Measurements from ENCODE around the gene GTF2H2. TPM values are rescaled to one million over a fixed set of nuclear protein-coding genes. Genes with fewer than 3 reads are reported as not detected.
"Not testable (repeated sequence)": the region's sequence is repeated elsewhere in the genome, so short reads cannot be mapped to it uniquely, and the experiment has no call there.

The GTF2H2 gene
- total RNA-seq, 2 donors from 2014 or later = 46.2 to 52.6 TPM

DNA sequence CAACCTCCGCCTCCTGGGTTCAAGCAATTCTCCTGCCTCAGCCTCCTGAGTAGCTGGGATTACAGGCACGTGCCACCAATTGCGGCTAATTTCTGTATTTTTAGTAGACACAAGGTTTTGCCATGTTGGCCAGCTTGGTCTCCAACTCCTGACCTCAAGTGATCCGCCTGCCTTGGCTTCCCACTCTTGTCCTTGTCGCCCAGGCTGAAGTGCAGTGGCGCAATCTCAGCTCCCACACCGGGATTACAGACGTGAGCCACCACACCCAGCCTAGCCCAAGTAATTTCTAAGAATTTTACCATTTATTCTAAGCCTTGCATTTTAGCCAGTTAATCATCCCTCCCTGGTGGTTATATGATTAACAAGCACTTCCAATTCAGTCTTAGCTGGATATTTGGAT is 53.3 kb downstream of the GTF2H2 start:
- Mint-ChIP-seq H3K4me3 (no peak overlapping the region), H3K9me3 (no peaks in the 10 kb centered on the region), H3K4me1 (no peaks in the 10 kb centered on the region), H3K36me3 (ENCODE audit: low read depth) (no peaks in the 10 kb centered on the region), H3K27me3 (ENCODE audit: insufficient read depth) (no peaks in the 10 kb centered on the region), H3K27ac (no peak overlapping the region)
- TF ChIP-seq, protein P1, sequence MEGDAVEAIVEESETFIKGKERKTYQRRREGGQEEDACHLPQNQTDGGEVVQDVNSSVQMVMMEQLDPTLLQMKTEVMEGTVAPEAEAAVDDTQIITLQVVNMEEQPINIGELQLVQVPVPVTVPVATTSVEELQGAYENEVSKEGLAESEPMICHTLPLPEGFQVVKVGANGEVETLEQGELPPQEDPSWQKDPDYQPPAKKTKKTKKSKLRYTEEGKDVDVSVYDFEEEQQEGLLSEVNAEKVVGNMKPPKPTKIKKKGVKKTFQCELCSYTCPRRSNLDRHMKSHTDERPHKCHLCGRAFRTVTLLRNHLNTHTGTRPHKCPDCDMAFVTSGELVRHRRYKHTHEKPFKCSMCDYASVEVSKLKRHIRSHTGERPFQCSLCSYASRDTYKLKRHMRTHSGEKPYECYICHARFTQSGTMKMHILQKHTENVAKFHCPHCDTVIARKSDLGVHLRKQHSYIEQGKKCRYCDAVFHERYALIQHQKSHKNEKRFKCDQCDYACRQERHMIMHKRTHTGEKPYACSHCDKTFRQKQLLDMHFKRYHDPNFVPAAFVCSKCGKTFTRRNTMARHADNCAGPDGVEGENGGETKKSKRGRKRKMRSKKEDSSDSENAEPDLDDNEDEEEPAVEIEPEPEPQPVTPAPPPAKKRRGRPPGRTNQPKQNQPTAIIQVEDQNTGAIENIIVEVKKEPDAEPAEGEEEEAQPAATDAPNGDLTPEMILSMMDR (conservative IDR thresholded peaks at IDR 0.05) = no peak
- no peaks in the 10 kb centered on the region for H3K27me3 ChIP-seq (ENCODE audit: control insufficient read depth, insufficient read depth, low read length, poor library complexity, severe bottlenecking)
- WGBS, 2 experiments (ENCODE audit: insufficient coverage in 1 of 2, insufficient read length in 1 of 2) = 91 to 96% methylated on average over 8 of the region's 8 CpGs
- no peaks in the 10 kb centered on the region for H3K9me3 ChIP-seq (ENCODE audit: control insufficient read depth, low read length)
- DNase-seq = peak; percentile 22
- H3K4me1 ChIP-seq (ENCODE audit: control insufficient read depth, insufficient read depth, low read length) = no peaks in the 10 kb centered on the region
- H3K27ac ChIP-seq (ENCODE audit: low read depth, low read length) = no peak overlapping the region
- no peaks in the 10 kb centered on the region for H3K36me3 ChIP-seq (ENCODE audit: control insufficient read depth, insufficient read depth, low read length)
- H3K9ac ChIP-seq (ENCODE audit: extremely low read depth, low read length, poor library complexity, severe bottlenecking) = no peak overlapping the region
- no peak overlapping the region for H3K4me3 ChIP-seq (ENCODE audit: low read length)

GRCh38 chr5:71013575-71013974 is 53.9 kb downstream of the GTF2H2 start:
- Mint-ChIP-seq H3K4me1 (no peaks in the 10 kb centered on the region), H3K4me3 (no peak overlapping the region), H3K27ac (no peak overlapping the region), H3K36me3 (ENCODE audit: low read depth) (no peaks in the 10 kb centered on the region), H3K27me3 (ENCODE audit: insufficient read depth) (no peaks in the 10 kb centered on the region), H3K9me3 (no peaks in the 10 kb centered on the region)
- Histone ChIP-seq H3K4me3 (ENCODE audit: low read length) (no peak overlapping the region), H3K4me1 (ENCODE audit: control insufficient read depth, insufficient read depth, low read length) (no peaks in the 10 kb centered on the region), H3K9ac (ENCODE audit: extremely low read depth, low read length, poor library complexity, severe bottlenecking) (no peak overlapping the region), H3K27ac (ENCODE audit: low read depth, low read length) (no peak overlapping the region), H3K27me3 (ENCODE audit: control insufficient read depth, insufficient read depth, low read length, poor library complexity, severe bottlenecking) (no peaks in the 10 kb centered on the region), H3K9me3 (ENCODE audit: control insufficient read depth, low read length) (no peaks in the 10 kb centered on the region), H3K36me3 (ENCODE audit: control insufficient read depth, insufficient read depth, low read length) (no peaks in the 10 kb centered on the region)
- peak; percentile 65 for DNase-seq
- TF ChIP-seq, protein P1 (conservative IDR thresholded peaks at IDR 0.05) = peak; percentile 52
- WGBS, 2 experiments (ENCODE audit: insufficient coverage in 1 of 2, insufficient read length in 1 of 2) = 93 to 95% methylated on average over 12 of the region's 12 CpGs

DNA sequence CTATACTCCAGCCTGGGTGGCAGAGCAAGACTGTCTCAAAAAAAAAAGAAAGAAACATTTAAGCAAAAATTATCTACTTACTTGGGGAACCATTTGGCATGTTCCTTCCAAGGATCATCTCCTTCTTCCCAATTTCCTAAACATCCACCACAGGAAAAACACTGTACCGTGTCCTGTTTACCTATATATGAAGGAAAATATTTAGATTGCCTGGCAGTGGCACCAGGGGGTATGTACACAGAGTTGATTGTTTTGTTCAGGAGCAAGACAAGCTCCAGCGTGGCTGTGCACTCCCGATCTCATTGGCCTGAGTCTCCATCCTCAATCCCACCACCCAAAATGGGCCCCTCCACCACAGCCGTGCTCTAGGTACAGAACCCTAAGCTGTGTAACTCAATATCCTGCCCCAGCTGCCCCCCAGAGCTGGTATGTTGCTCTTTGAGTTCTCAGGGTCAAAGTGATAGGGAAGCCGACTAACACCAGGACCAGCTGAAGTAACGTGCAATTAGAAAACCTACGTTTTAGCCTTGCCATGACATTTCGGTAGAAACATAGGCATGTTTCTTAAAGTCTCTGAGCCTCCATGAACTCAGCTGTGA is 56.2 kb downstream of the GTF2H2 start:
- H3K9ac ChIP-seq (ENCODE audit: extremely low read depth, low read length, poor library complexity, severe bottlenecking) = no peak overlapping the region
- H3K4me1 ChIP-seq (ENCODE audit: control insufficient read depth, insufficient read depth, low read length) = no peaks in the 10 kb centered on the region
- H3K36me3 ChIP-seq (ENCODE audit: control insufficient read depth, insufficient read depth, low read length) = no peaks in the 10 kb centered on the region
- WGBS, 2 experiments (ENCODE audit: insufficient coverage in 1 of 2, insufficient read length in 1 of 2) = 94% methylated on average over 6 to 8 of the region's 8 CpGs
- Mint-ChIP-seq H3K4me3 (no peak overlapping the region), H3K27me3 (ENCODE audit: insufficient read depth) (no peaks in the 10 kb centered on the region), H3K27ac (no peak overlapping the region), H3K36me3 (ENCODE audit: low read depth) (no peaks in the 10 kb centered on the region), H3K9me3 (no peaks in the 10 kb centered on the region), H3K4me1 (no peaks in the 10 kb centered on the region)
- no peak overlapping the region for H3K27ac ChIP-seq (ENCODE audit: low read depth, low read length)
- TF ChIP-seq, protein P1 (conservative IDR thresholded peaks at IDR 0.05) = no peak
- no peaks in the 10 kb centered on the region for H3K27me3 ChIP-seq (ENCODE audit: control insufficient read depth, insufficient read depth, low read length, poor library complexity, severe bottlenecking)
- DNase-seq = peak; percentile 35
- H3K9me3 ChIP-seq (ENCODE audit: control insufficient read depth, low read length) = no peaks in the 10 kb centered on the region
- no peak overlapping the region for H3K4me3 ChIP-seq (ENCODE audit: low read length)

DNA sequence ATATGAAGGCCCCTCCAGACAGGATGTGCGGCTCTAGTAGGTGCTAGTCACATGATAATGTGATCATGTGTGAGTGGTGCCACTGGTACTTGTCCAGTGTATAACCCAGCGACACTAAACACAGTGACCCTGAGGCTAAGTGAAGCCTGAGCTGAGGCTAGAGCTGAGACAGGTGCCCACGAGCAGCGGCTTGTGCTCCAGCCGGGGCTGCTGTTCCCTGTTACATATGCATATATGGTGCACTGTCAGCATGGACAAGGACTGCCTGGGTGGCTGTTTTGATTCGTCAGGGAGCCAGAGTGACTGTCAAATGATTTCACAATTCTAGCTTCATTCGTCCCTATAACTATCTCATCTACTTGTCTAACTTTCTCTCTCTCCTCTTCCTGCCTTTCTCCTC is 60.5 kb downstream of the GTF2H2 start:
- not testable (repeated sequence) for H3K4me3 Mint-ChIP-seq; H3K27me3 Mint-ChIP-seq (ENCODE audit: insufficient read depth); H3K4me3 ChIP-seq (ENCODE audit: low read length); H3K27ac ChIP-seq (ENCODE audit: low read depth, low read length); DNase-seq; H3K27me3 ChIP-seq (ENCODE audit: control insufficient read depth, insufficient read depth, low read length, poor library complexity, severe bottlenecking); H3K4me1 Mint-ChIP-seq; H3K36me3 ChIP-seq (ENCODE audit: control insufficient read depth, insufficient read depth, low read length); H3K4me1 ChIP-seq (ENCODE audit: control insufficient read depth, insufficient read depth, low read length); H3K27ac Mint-ChIP-seq; H3K9ac ChIP-seq (ENCODE audit: extremely low read depth, low read length, poor library complexity, severe bottlenecking); H3K9me3 ChIP-seq (ENCODE audit: control insufficient read depth, low read length); H3K9me3 Mint-ChIP-seq; H3K36me3 Mint-ChIP-seq (ENCODE audit: low read depth)
- 44 to 86% methylated on average over 1 of the region's 7 CpGs for WGBS, 2 experiments (ENCODE audit: insufficient coverage in 1 of 2, insufficient read length in 1 of 2)
